HG02884 (cell line): ENCODE measurements around the gene ZNF592.
"Not testable (repeated sequence)": the region's sequence is repeated elsewhere in the genome, so short reads cannot be mapped to it uniquely, and the experiment has no call there.

Source experiments
- ATAC-seq: cut with Tn5 transposase; IDR thresholded peaks from one replicate; pipeline ENCODE4 v1.9.1; 2021; ENCODE audit warnings: mild to moderate bottlenecking, moderate library complexity; ENCODE audit not compliant: unreplicated experiment

Gene ZNF592

DNA sequence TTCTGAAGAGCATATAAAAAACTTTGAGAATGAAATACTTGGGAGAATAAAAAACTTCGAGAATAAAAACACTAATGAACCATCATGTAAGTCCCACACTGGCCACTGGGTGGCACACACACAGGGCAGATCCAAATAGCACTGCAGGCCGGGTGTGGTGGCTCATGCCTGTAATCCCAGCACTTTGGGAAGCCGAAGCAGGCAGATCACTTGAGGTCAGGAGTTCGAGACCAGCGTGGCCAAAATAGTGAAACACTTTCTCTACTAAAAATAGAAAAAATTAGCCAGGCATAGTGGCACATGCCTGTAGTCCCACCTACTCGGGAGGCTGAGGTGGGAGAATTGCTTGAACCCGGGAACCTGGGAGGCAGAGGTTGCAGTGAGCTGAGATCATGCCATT, 97.2 kb downstream of the ZNF592 start:
- ATAC-seq = not testable (repeated sequence)

DNA sequence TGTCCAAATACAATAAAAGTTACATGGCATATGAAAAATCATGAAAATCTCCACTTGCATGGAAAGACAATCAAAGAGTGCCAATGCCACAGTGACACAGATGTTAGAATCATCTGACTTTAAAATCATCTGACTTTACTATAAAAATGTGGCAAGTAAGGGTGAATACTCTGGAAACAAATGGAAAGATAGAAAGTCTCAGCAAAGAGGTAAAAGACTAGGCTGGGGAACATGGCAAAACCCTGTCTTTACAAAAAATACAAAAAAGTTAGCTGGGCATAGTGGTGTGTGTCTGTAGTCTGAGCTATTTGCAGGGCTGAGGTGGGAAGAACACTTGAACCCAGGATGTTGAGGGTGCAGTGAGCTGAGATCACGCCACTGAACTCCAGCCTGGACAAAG, 97.9 kb downstream of the ZNF592 start:
- ATAC-seq = no peak

DNA sequence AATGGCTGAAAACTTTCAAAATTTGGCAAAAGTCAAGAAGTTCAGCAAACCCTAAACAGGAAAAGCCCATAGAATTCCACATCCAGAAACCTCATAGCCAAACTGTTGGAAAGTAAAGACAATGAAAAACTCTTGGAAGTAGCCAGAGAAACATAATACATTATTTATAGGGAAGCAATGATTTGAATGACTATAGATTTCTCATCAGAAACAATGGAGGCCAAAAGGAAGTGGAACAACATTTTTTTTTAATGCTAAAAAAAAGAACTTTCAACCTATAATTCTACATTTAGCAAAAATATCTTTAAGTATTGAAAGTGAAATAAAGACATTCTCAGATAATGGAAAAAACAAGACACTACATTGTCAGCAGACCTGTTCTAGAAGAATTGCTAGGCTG, 99.0 kb downstream of the ZNF592 start:
- ATAC-seq = no peak

GRCh38 chr15:84852212-84852611, 103.8 kb downstream of the ZNF592 start:
- ATAC-seq = no peak

DNA sequence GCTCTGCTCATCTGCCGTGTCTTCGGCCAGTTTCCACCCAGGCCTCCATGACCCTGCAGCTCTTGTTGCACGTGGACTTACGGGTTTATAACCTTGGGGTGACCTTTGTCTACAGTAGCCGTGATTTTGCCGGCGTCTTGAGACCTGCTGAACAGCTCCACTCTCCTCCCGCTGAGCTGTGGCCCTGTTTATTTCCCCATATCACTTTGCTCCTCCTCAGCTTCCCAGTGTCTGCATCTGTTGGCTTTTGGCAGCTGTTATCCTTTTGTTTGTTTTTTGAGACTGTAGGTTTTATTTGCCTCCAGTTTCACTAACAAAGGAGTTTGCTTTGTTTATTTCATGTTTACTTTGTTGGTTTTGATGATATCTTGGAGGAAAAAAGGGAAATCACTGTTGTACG, 106.7 kb downstream of the ZNF592 start:
- no peak for ATAC-seq

- ATAC-seq = no peak
Measured at GRCh38 chr15:84855765-84856164, 107.4 kb downstream of the ZNF592 start.
